HG02759 (cell line): ENCODE results near the gene ZDHHC9.

ENCODE experiments used
- ATAC-seq: cut with Tn5 transposase; IDR thresholded peaks from one replicate; pipeline ENCODE4 v1.9.1; 2021; ENCODE audit warnings: mild to moderate bottlenecking, moderate library complexity; ENCODE audit not compliant: unreplicated experiment

Gene ZDHHC9

GRCh38 chrX:129823522-129823921 is 20.2 kb downstream of the ZDHHC9 start:
- ATAC-seq: no peak

- no peak for ATAC-seq
These were observed 20.6 kb downstream of the ZDHHC9 start for GRCh38 chrX:129823115-129823514.

- ATAC-seq: no peak
These were observed 25.6 kb downstream of the ZDHHC9 start for GRCh38 chrX:129818123-129818522.

- ATAC-seq: no peak
These were observed 29.9 kb downstream of the ZDHHC9 start for GRCh38 chrX:129813662-129814368.

GRCh38 chrX:129808829-129809796 is 34.6 kb downstream of the ZDHHC9 start:
- no peak for ATAC-seq

GRCh38 chrX:129808158-129808828 is 35.4 kb downstream of the ZDHHC9 start:
- no peak for ATAC-seq

- ATAC-seq: no peak
These were observed 38.9 kb downstream of the ZDHHC9 start for GRCh38 chrX:129804806-129805205.

GRCh38 chrX:129802863-129803262 is 40.8 kb downstream of the ZDHHC9 start:
- ATAC-seq: no peak

- no peak for ATAC-seq
These were observed 43.5 kb downstream of the ZDHHC9 start for GRCh38 chrX:129800186-129800585.

GRCh38 chrX:129798888-129799287 is 44.8 kb downstream of the ZDHHC9 start:
- no peak for ATAC-seq

GRCh38 chrX:129798456-129798855 is 45.2 kb downstream of the ZDHHC9 start:
- ATAC-seq: no peak

- no peak for ATAC-seq
These were observed 46.3 kb downstream of the ZDHHC9 start for GRCh38 chrX:129797251-129797906.

- ATAC-seq: no peak
These were observed 48.1 kb downstream of the ZDHHC9 start for GRCh38 chrX:129795584-129795983.

- no peak for ATAC-seq
These were observed 50.0 kb downstream of the ZDHHC9 start for GRCh38 chrX:129793604-129794191.

- ATAC-seq: no peak
These were observed 50.9 kb downstream of the ZDHHC9 start for GRCh38 chrX:129792586-129793291.

GRCh38 chrX:129791961-129792570 is 51.6 kb downstream of the ZDHHC9 start:
- no peak for ATAC-seq

- no peak for ATAC-seq
These were observed 52.4 kb downstream of the ZDHHC9 start for GRCh38 chrX:129791336-129791735.

GRCh38 chrX:129790808-129791207 is 52.9 kb downstream of the ZDHHC9 start:
- no peak for ATAC-seq

GRCh38 chrX:129790146-129790545 is 53.5 kb downstream of the ZDHHC9 start:
- ATAC-seq: no peak
